MG63 (cell line): ENCODE results near the gene DSTYK. TPM values are rescaled to one million over a fixed set of nuclear protein-coding genes. Genes with fewer than 3 reads are reported as not detected.
A peak's percentile ranks its signal among the peaks of the same experiment; 100 is the strongest.
"Not testable (repeated sequence)": the region's sequence is repeated elsewhere in the genome, so short reads cannot be mapped to it uniquely, and the experiment has no call there.

ENCODE experiments used
- DNase-seq: peaks from one replicate; pipeline ENCODE4 v3.0.0-alpha.2; 2020
- H3K27me3 ChIP-seq: fragments of 250-450 bp; sonication (Bioruptor Pico); 2 replicates; pipeline ENCODE4 v1.5.1; 2020; ENCODE audit warnings: mild to moderate bottlenecking, moderate library complexity
- H3K36me3 ChIP-seq: fragments of 250-450 bp; sonication (Bioruptor Pico); 2 replicates; pipeline ENCODE4 v1.5.1; 2020; ENCODE audit warnings: mild to moderate bottlenecking, moderate library complexity
- H3K4me3 ChIP-seq: fragments of 250-450 bp; sonication (Bioruptor Pico); 2 replicates; pipeline ENCODE4 v1.5.1; 2020; ENCODE audit warnings: mild to moderate bottlenecking, moderate library complexity
- H3K9me3 ChIP-seq: fragments of 250-450 bp; sonication (Bioruptor Pico); 2 replicates; pipeline ENCODE4 v1.5.1; 2020; ENCODE audit warnings: mild to moderate bottlenecking, moderate library complexity
- total RNA-seq: library from RNA; depleted of rRNA; stranded (reverse); fragments of >200 nt; shearing (Covaris generic); gene quantifications from 2 replicates; pipeline ENCODE4 v1.2.3, GENCODE V29; 2014; ENCODE audit warnings: low replicate concordance

Gene DSTYK
- total RNA-seq, 1 experiment from 2014 or later = 7.7 TPM

- DNase-seq = no peak
- Histone ChIP-seq H3K27me3 (no peaks in the 10 kb centered on the region), H3K4me3 (no peak overlapping the region), H3K36me3 (peaks cover 4% of the 10 kb centered on the region), H3K9me3 (no peaks in the 10 kb centered on the region)
Observed at GRCh38 chr1:205192287-205192686, 19.2 kb downstream of the DSTYK start.

GRCh38 chr1:205191622-205192021 is 19.9 kb downstream of the DSTYK start:
- H3K27me3 ChIP-seq = no peaks in the 10 kb centered on the region
- peaks cover 10% of the 10 kb centered on the region for H3K36me3 ChIP-seq
- no peak for DNase-seq
- no peak overlapping the region for H3K4me3 ChIP-seq
- H3K9me3 ChIP-seq = no peaks in the 10 kb centered on the region

GRCh38 chr1:205190845-205191577 is 20.5 kb downstream of the DSTYK start:
- Histone ChIP-seq H3K27me3 (no peaks in the 10 kb centered on the region), H3K4me3 (no peak overlapping the region), H3K36me3 (peaks cover 14% of the 10 kb centered on the region), H3K9me3 (no peaks in the 10 kb centered on the region)
- DNase-seq = no peak

- Histone ChIP-seq H3K36me3 (peaks cover 23% of the 10 kb centered on the region), H3K4me3 (no peak overlapping the region), H3K9me3 (no peaks in the 10 kb centered on the region), H3K27me3 (no peaks in the 10 kb centered on the region)
- DNase-seq = no peak
Observed at GRCh38 chr1:205189131-205189530, 22.4 kb downstream of the DSTYK start.

GRCh38 chr1:205188596-205188995 is 22.9 kb downstream of the DSTYK start:
- DNase-seq = no peak
- H3K4me3 ChIP-seq = no peak overlapping the region
- H3K9me3 ChIP-seq = no peaks in the 10 kb centered on the region

GRCh38 chr1:205188098-205188497 is 23.4 kb downstream of the DSTYK start:
- DNase-seq = no peak

More at GRCh38 chr1:205188596-205188995, 22.9 kb downstream of the DSTYK start:
- no peaks in the 10 kb centered on the region for H3K27me3 ChIP-seq
- peaks cover 24% of the 10 kb centered on the region for H3K36me3 ChIP-seq

GRCh38 chr1:205187420-205187819 is 24.1 kb downstream of the DSTYK start:
- Histone ChIP-seq H3K36me3 (peaks cover 29% of the 10 kb centered on the region), H3K27me3 (no peaks in the 10 kb centered on the region), H3K9me3 (no peaks in the 10 kb centered on the region), H3K4me3 (no peak overlapping the region)
- no peak for DNase-seq

More at GRCh38 chr1:205188098-205188497, 23.4 kb downstream of the DSTYK start:
- Histone ChIP-seq H3K27me3 (no peaks in the 10 kb centered on the region), H3K9me3 (no peaks in the 10 kb centered on the region), H3K4me3 (no peak overlapping the region), H3K36me3 (peaks cover 29% of the 10 kb centered on the region)

- no peak overlapping the region for H3K4me3 ChIP-seq
- no peaks in the 10 kb centered on the region for H3K9me3 ChIP-seq
- H3K36me3 ChIP-seq = peaks cover 35% of the 10 kb centered on the region
- DNase-seq = no peak
- no peaks in the 10 kb centered on the region for H3K27me3 ChIP-seq
Observed at GRCh38 chr1:205186191-205186590, 25.3 kb downstream of the DSTYK start.

GRCh38 chr1:205183676-205184335 is 27.7 kb downstream of the DSTYK start:
- Histone ChIP-seq H3K36me3 (peaks cover 35% of the 10 kb centered on the region), H3K9me3 (no peaks in the 10 kb centered on the region), H3K4me3 (no peak overlapping the region), H3K27me3 (no peaks in the 10 kb centered on the region)
- DNase-seq = no peak

- no peak for DNase-seq
Observed at GRCh38 chr1:205182930-205183329, 28.6 kb downstream of the DSTYK start.

GRCh38 chr1:205180331-205180730 is 31.2 kb downstream of the DSTYK start:
- H3K4me3 ChIP-seq, DNase-seq, H3K27me3 ChIP-seq, H3K9me3 ChIP-seq: not testable (repeated sequence)
- H3K36me3 ChIP-seq = peaks cover 19% of the 10 kb centered on the region

More at GRCh38 chr1:205182930-205183329, 28.6 kb downstream of the DSTYK start:
- H3K27me3 ChIP-seq = no peaks in the 10 kb centered on the region
- H3K4me3 ChIP-seq = no peak overlapping the region
- peaks cover 39% of the 10 kb centered on the region for H3K36me3 ChIP-seq
- no peaks in the 10 kb centered on the region for H3K9me3 ChIP-seq

- Histone ChIP-seq H3K27me3 (no peaks in the 10 kb centered on the region), H3K36me3 (peaks cover 20% of the 10 kb centered on the region), H3K4me3 (no peak overlapping the region), H3K9me3 (no peaks in the 10 kb centered on the region)
- no peak for DNase-seq
Observed at GRCh38 chr1:205179842-205180241, 31.7 kb downstream of the DSTYK start.

GRCh38 chr1:205172729-205173366 is 38.7 kb downstream of the DSTYK start:
- H3K9me3 ChIP-seq = no peaks in the 10 kb centered on the region
- no peak overlapping the region for H3K4me3 ChIP-seq
- peak; percentile 28 for DNase-seq
- H3K27me3 ChIP-seq = no peaks in the 10 kb centered on the region
- H3K36me3 ChIP-seq = peaks cover 24% of the 10 kb centered on the region

- H3K4me3 ChIP-seq = no peak overlapping the region
- no peaks in the 10 kb centered on the region for H3K9me3 ChIP-seq
- no peaks in the 10 kb centered on the region for H3K27me3 ChIP-seq
- peaks cover 29% of the 10 kb centered on the region for H3K36me3 ChIP-seq
- DNase-seq = no peak
Observed at GRCh38 chr1:205171369-205171768, 40.1 kb downstream of the DSTYK start.

- no peak for DNase-seq
- Histone ChIP-seq H3K9me3 (no peaks in the 10 kb centered on the region), H3K4me3 (no peak overlapping the region), H3K36me3 (peaks cover 29% of the 10 kb centered on the region), H3K27me3 (no peaks in the 10 kb centered on the region)
Observed at GRCh38 chr1:205170532-205171269, 40.8 kb downstream of the DSTYK start.

- Histone ChIP-seq H3K4me3 (no peak overlapping the region), H3K27me3 (no peaks in the 10 kb centered on the region), H3K9me3 (no peaks in the 10 kb centered on the region), H3K36me3 (peaks cover 31% of the 10 kb centered on the region)
- no peak for DNase-seq
Observed at GRCh38 chr1:205169248-205169647, 42.3 kb downstream of the DSTYK start.

- Histone ChIP-seq H3K36me3 (peaks cover 40% of the 10 kb centered on the region), H3K9me3 (no peaks in the 10 kb centered on the region), H3K27me3 (no peaks in the 10 kb centered on the region), H3K4me3 (no peak overlapping the region)
- DNase-seq = no peak
Observed at GRCh38 chr1:205168291-205168690, 43.2 kb downstream of the DSTYK start.
